AG09309 (cell line): ENCODE measurements around the gene PEX11G.
A peak's percentile ranks its signal among the peaks of the same experiment; 100 is the strongest.

Source experiments
- DNase-seq: peaks from one replicate; pipeline ENCODE4 v3.0.0-alpha.2; 2010; ENCODE audit warnings: low read depth
- H3K4me3 ChIP-seq: 2 replicates; pipeline ENCODE4 v1.5.1; 2011; ENCODE audit warnings: mild to moderate bottlenecking, low read depth, low read length, moderate library complexity; ENCODE audit not compliant: control insufficient read depth
- CTCF ChIP-seq: IDR thresholded peaks from 2 replicates; pipeline ENCODE4 v1.5.1; 2011; ENCODE audit warnings: mild to moderate bottlenecking, low read depth, low read length, inconsistent platforms; ENCODE audit not compliant: insufficient read depth, control insufficient read depth; ENCODE audit errors: missing control alignments

PEX11G gene

GRCh38 chr19:7488736-7489353, at the start of gene PEX11G:
TSS of gene PEX11G (minus strand) at chr19:7489035. CDS start at chr19:7489010, 25 bp downstream.
- TF ChIP-seq CTCF = no peak
- no peak for DNase-seq

GRCh38 chr19:7535998-7536695, 47.3 kb upstream of the PEX11G start:
- no peak for DNase-seq
- TF ChIP-seq CTCF = no peak
- H3K4me3 ChIP-seq = peak overlapping the region; percentile 74

More at GRCh38 chr19:7488736-7489353, at the start of gene PEX11G:
- H3K4me3 ChIP-seq = peak within 1 kb of the TSS; percentile 59

- peak; percentile 73 for DNase-seq
- TF ChIP-seq CTCF = no peak
- H3K4me3 ChIP-seq = peak within 1 kb of the TSS; percentile 74
These were observed 46.5 kb upstream of the PEX11G start, which contains the start of gene PNPLA6 for GRCh38 chr19:7535047-7535997. TSS of gene PNPLA6 (plus strand) at chr19:7535717. CDS start at chr19:7535789, 72 bp downstream.

GRCh38 chr19:7534531-7535046, 45.8 kb upstream of the PEX11G start:
- DNase-seq = peak; percentile 64
- peak; percentile 48 for TF ChIP-seq CTCF
- H3K4me3 ChIP-seq = peak overlapping the region; percentile 74

GRCh38 chr19:7533925-7534480, 45.2 kb upstream of the PEX11G start:
- TF ChIP-seq CTCF = no peak
- DNase-seq = peak; percentile 51
- H3K4me3 ChIP-seq = peak overlapping the region; percentile 74
